H9 (cell line): ENCODE data around the gene TMEM151B. TPM values are rescaled to one million over a fixed set of nuclear protein-coding genes. Genes with fewer than 3 reads are reported as not detected.

Experiments used
- DNase-seq: peaks from one replicate; pipeline ENCODE4 v3.0.0-alpha.2; 2017
- H2AFZ ChIP-seq: one replicate; pipeline ENCODE4 v1.6.1; 2013; ENCODE audit warnings: mild to moderate bottlenecking, low read length, control low read depth, moderate library complexity
- H2AK5ac ChIP-seq: 2 replicates; pipeline ENCODE4 v1.6.1; 2013; ENCODE audit warnings: low read length, control low read depth, mixed read lengths; ENCODE audit not compliant: insufficient read length
- H2BK120ac ChIP-seq: one replicate; pipeline ENCODE4 v1.6.1; 2013; ENCODE audit warnings: low read depth, mild to moderate bottlenecking, low read length, control low read depth, inconsistent platforms; ENCODE audit not compliant: poor library complexity, severe bottlenecking
- H2BK12ac ChIP-seq: 2 replicates; pipeline ENCODE4 v1.6.1; 2013; ENCODE audit warnings: low read length, control low read depth, mixed read lengths, low read depth; ENCODE audit not compliant: insufficient read length
- H2BK15ac ChIP-seq: 2 replicates; pipeline ENCODE4 v1.6.1; 2013; ENCODE audit warnings: low read depth, low read length, control low read depth
- H2BK20ac ChIP-seq: one replicate; pipeline ENCODE4 v1.6.1; 2013; ENCODE audit warnings: low read depth, mild to moderate bottlenecking, low read length, control low read depth, inconsistent platforms; ENCODE audit not compliant: poor library complexity, severe bottlenecking
- H2BK5ac ChIP-seq: 2 replicates; pipeline ENCODE4 v1.6.1; 2013; ENCODE audit warnings: low read length, control low read depth, mixed read lengths; ENCODE audit not compliant: insufficient read length
- H3K14ac ChIP-seq: 2 replicates; pipeline ENCODE4 v1.6.1; 2013; ENCODE audit warnings: low read length, control low read depth; ENCODE audit not compliant: insufficient read depth
- H3K18ac ChIP-seq: 2 replicates; pipeline ENCODE4 v1.6.1; 2013; ENCODE audit warnings: low read depth, mild to moderate bottlenecking, mixed read lengths, low read length, control low read depth; ENCODE audit not compliant: insufficient read length
- H3K23ac ChIP-seq: 2 replicates; pipeline ENCODE4 v1.6.1; 2013; ENCODE audit warnings: low read length, control low read depth, mixed read lengths, low read depth; ENCODE audit not compliant: insufficient read length
- H3K23me2 ChIP-seq: 2 replicates; pipeline ENCODE4 v1.6.1; 2013; ENCODE audit warnings: low read depth, mild to moderate bottlenecking, mixed read lengths, low read length, control low read depth; ENCODE audit not compliant: insufficient read length, poor library complexity, severe bottlenecking
- H3K27ac ChIP-seq: 2 replicates; pipeline ENCODE4 v1.5.1; 2013; ENCODE audit warnings: low read length, control low read depth, mixed read lengths, low read depth; ENCODE audit not compliant: insufficient read length
- H3K27me3 ChIP-seq: 2 replicates; pipeline ENCODE4 v1.6.1; 2013; ENCODE audit warnings: low read length, control low read depth, inconsistent platforms; ENCODE audit not compliant: insufficient read depth
- H3K4ac ChIP-seq: 2 replicates; pipeline ENCODE4 v1.6.1; 2013; ENCODE audit warnings: low read depth, mild to moderate bottlenecking, control low read depth, inconsistent platforms, low read length, moderate library complexity
- H3K4me1 ChIP-seq: 2 replicates; pipeline ENCODE4 v1.6.1; 2013; ENCODE audit warnings: low read length, control low read depth, inconsistent platforms; ENCODE audit not compliant: insufficient read depth
- H3K4me2 ChIP-seq: 2 replicates; pipeline ENCODE4 v1.6.1; 2013; ENCODE audit warnings: low read length, control low read depth, mixed read lengths; ENCODE audit not compliant: insufficient read length, insufficient read depth
- H3K56ac ChIP-seq: 2 replicates; pipeline ENCODE4 v1.6.1; 2013; ENCODE audit warnings: low read depth, mild to moderate bottlenecking, mixed read lengths, low read length, control low read depth; ENCODE audit not compliant: insufficient read length
- H3K79me1 ChIP-seq: 2 replicates; pipeline ENCODE4 v1.6.1; 2013; ENCODE audit warnings: low read depth, mild to moderate bottlenecking, moderate library complexity, low read length, control low read depth, inconsistent platforms; ENCODE audit not compliant: insufficient read depth, poor library complexity, severe bottlenecking
- H3K79me2 ChIP-seq: 2 replicates; pipeline ENCODE4 v1.6.1; 2013; ENCODE audit warnings: low read length, control low read depth, inconsistent platforms; ENCODE audit not compliant: insufficient read depth
- H3K9ac ChIP-seq: 2 replicates; pipeline ENCODE4 v1.6.1; 2013; ENCODE audit warnings: low read length, control low read depth, mixed read lengths; ENCODE audit not compliant: insufficient read length; ENCODE audit errors: extremely low read depth
- H3K9me3 ChIP-seq: one replicate; pipeline ENCODE4 v1.6.1; 2013; ENCODE audit warnings: low read depth, low read length, inconsistent platforms; ENCODE audit not compliant: control insufficient read depth
- H3T11ph ChIP-seq: one replicate; pipeline ENCODE4 v1.6.1; 2013; ENCODE audit warnings: mild to moderate bottlenecking, low read length, control low read depth, inconsistent platforms
- H4K20me1 ChIP-seq: one replicate; pipeline ENCODE4 v1.6.1; 2013; ENCODE audit not compliant: control insufficient read depth, insufficient read length, insufficient read depth
- H4K5ac ChIP-seq: 2 replicates; pipeline ENCODE4 v1.6.1; 2013; ENCODE audit warnings: low read depth, mild to moderate bottlenecking, mixed read lengths, low read length, control low read depth; ENCODE audit not compliant: insufficient read length
- H4K8ac ChIP-seq: replicated peaks from 2 replicates; pipeline ENCODE4 v1.6.1; 2013; ENCODE audit warnings: low read length, control low read depth, mixed read lengths, low read depth; ENCODE audit not compliant: insufficient read length
- H4K91ac ChIP-seq: 2 replicates; pipeline ENCODE4 v1.6.1; 2013; ENCODE audit warnings: low read depth, mild to moderate bottlenecking, moderate library complexity, mixed read lengths, low read length, control low read depth; ENCODE audit not compliant: insufficient read length
- H3K27ac Mint-ChIP-seq, 3 experiments: 2 replicates in 2 of 3; 3 replicates in 1 of 3; pipeline ENCODE4 v1.8.0; 2020 to 2021; ENCODE audit warnings: mixed read lengths in 3 of 3, mild to moderate bottlenecking in 1 of 3, moderate library complexity in 1 of 3
- H3K27me3 Mint-ChIP-seq: 2 replicates; pipeline ENCODE4 v1.8.0; 2021; ENCODE audit warnings: low read depth, mild to moderate bottlenecking, moderate library complexity, mixed read lengths
- H3K36me3 Mint-ChIP-seq, 3 experiments: 2 replicates in 2 of 3; 3 replicates in 1 of 3; pipeline ENCODE4 v1.8.0; 2020 to 2021; ENCODE audit warnings: low read depth in 3 of 3, mixed read lengths in 3 of 3; ENCODE audit not compliant: insufficient read depth in 1 of 3
- H3K4me1 Mint-ChIP-seq, 2 experiments: 2 replicates each; pipeline ENCODE4 v1.8.0; 2020; ENCODE audit warnings: mixed read lengths in 2 of 2
- H3K4me3 Mint-ChIP-seq, 2 experiments: 2 replicates in 1 of 2; 3 replicates in 1 of 2; pipeline ENCODE4 v1.8.0; 2020 to 2021; ENCODE audit warnings: mild to moderate bottlenecking in 2 of 2, mixed read lengths in 2 of 2, moderate library complexity in 1 of 2
- H3K9me3 Mint-ChIP-seq, 2 experiments: 2 replicates in 1 of 2; 3 replicates in 1 of 2; pipeline ENCODE4 v1.8.0; 2020; ENCODE audit warnings: mild to moderate bottlenecking in 2 of 2, mixed read lengths in 2 of 2, moderate library complexity in 1 of 2
- WGBS: extraction: QIAGEN DNeasy Blood & Tissue Kit; methylation state at CpG from one replicate; pipeline ENCODE4 v1.1.7; 2013; ENCODE audit warnings: missing lambda C conversion rate, low lambda C conversion rate, mixed read lengths; ENCODE audit not compliant: insufficient read length; ENCODE audit errors: extremely low coverage; 5-methylcytosine and 5-hydroxymethylcytosine counted together
- total RNA-seq: library from RNA; stranded (reverse); gene quantifications from 2 replicates; pipeline ENCODE4 v1.2.1, GENCODE V29; 2021
- TF ChIP-seq, protein P1 (sequence below): fragments of 200-600 bp; sonication (generic); conservative IDR thresholded peaks from 3 replicates; pipeline ENCODE4 v1.8.0; 2021; ENCODE audit warnings: antibody characterized with exemption, mild to moderate bottlenecking

TMEM151B gene
- total RNA-seq, 1 experiment from 2014 or later, result 2.4 TPM

DNA sequence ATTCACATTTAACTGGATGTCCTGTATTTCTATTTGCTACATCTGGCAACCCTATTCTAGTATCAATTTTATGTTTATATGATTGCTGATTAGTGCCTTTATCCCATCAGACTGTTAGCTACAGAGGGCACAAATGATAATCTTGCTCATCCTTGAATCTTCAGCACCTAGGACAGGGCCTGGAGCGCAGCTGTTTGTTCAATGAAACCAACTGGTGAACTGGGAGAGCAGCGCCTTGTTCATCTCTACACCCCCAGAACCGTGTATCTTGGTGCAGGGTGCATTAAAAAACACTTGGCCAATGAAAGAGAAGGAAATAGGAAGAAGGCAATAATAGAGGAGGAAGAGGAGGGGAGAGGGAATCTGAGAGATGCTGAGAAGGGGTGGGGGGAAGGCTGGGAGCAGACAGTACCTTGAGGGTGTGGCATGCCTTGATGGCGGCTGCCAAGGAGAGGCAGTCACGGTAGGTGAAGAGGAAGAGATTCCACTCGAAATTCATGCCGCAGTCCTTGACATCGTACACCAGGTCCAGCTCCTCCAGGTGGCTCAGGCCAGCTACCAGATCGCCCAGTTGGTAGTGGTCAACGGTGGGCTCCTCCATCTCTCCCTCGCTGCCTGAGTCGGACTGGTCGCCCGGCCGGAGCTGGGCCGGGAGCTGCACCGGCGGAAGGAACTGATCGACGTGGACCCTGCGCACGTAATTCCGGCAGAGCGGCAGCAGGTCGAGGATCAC is 15.5 kb downstream of the TMEM151B start:
- H3K4me1 Mint-ChIP-seq, result peaks cover 6 to 8% of the 10 kb centered on the region in 2 experiments; a peak in 3 of 4 replicates
- WGBS, result no CpG with 5 or more reads among the region's 25 CpGs
- H2BK15ac ChIP-seq, result no peak overlapping the region

More for the DNA sequence above, 15.5 kb downstream of the TMEM151B start:
- H4K5ac ChIP-seq, result no peak overlapping the region
- no peaks in the 10 kb centered on the region for H3K23me2 ChIP-seq
- H3K4me1 ChIP-seq, result no peaks in the 10 kb centered on the region
- no peak overlapping the region for H3K27ac ChIP-seq
- no peak overlapping the region for H3K56ac ChIP-seq
- no peak overlapping the region for H3T11ph ChIP-seq
- Mint-ChIP-seq H3K36me3 (no peaks in the 10 kb centered on the region), H3K9me3 (no peaks in the 10 kb centered on the region), H3K27ac (no peak overlapping the region), H3K27me3 (peaks cover 81% of the 10 kb centered on the region), H3K4me3 (no peak overlapping the region)
- no peak overlapping the region for H2AFZ ChIP-seq
- no peak overlapping the region for H3K18ac ChIP-seq
- no peak overlapping the region for H2BK20ac ChIP-seq
- no peak for DNase-seq
- no peak overlapping the region for H3K9ac ChIP-seq
- no peak overlapping the region for H3K4ac ChIP-seq
- H2AK5ac ChIP-seq, result no peak overlapping the region
- H3K27me3 ChIP-seq, result no peaks in the 10 kb centered on the region; the same call in 1 of the 2 replicates
- H3K23ac ChIP-seq, result no peak overlapping the region
- no peak overlapping the region for H2BK5ac ChIP-seq
- no peak overlapping the region for H4K91ac ChIP-seq
- no peaks in the 10 kb centered on the region for H3K79me2 ChIP-seq
- no peak overlapping the region for H4K8ac ChIP-seq
- H3K14ac ChIP-seq, result no peak overlapping the region
- TF ChIP-seq, protein P1, sequence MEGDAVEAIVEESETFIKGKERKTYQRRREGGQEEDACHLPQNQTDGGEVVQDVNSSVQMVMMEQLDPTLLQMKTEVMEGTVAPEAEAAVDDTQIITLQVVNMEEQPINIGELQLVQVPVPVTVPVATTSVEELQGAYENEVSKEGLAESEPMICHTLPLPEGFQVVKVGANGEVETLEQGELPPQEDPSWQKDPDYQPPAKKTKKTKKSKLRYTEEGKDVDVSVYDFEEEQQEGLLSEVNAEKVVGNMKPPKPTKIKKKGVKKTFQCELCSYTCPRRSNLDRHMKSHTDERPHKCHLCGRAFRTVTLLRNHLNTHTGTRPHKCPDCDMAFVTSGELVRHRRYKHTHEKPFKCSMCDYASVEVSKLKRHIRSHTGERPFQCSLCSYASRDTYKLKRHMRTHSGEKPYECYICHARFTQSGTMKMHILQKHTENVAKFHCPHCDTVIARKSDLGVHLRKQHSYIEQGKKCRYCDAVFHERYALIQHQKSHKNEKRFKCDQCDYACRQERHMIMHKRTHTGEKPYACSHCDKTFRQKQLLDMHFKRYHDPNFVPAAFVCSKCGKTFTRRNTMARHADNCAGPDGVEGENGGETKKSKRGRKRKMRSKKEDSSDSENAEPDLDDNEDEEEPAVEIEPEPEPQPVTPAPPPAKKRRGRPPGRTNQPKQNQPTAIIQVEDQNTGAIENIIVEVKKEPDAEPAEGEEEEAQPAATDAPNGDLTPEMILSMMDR, result no peak
- H2BK120ac ChIP-seq, result no peak overlapping the region
- H3K4me2 ChIP-seq, result no peak overlapping the region
- no peaks in the 10 kb centered on the region for H4K20me1 ChIP-seq
- no peaks in the 10 kb centered on the region for H3K79me1 ChIP-seq
- no peaks in the 10 kb centered on the region for H3K9me3 ChIP-seq
- no peak overlapping the region for H2BK12ac ChIP-seq
